Lower leg skin (tissue), 3 donors: ENCODE results near the gene KRTAP6-3.

Experiments used
- POLR2A ChIP-seq, 2 donors: fragments of 450-650 bp; IDR thresholded peaks; one replicate each; pipeline ENCODE4 v1.6.1; 2016 to 2017; ENCODE audit warnings: antibody characterized with exemption in 2 of 2, mild to moderate bottlenecking in 1 of 2, moderate library complexity in 1 of 2
- TF ChIP-seq, protein P1 (sequence below), 3 donors: fragments of 450-650 bp; IDR thresholded peaks; one replicate each; pipeline ENCODE4 v1.5.1; 2016; ENCODE audit warnings: antibody characterized with exemption in 3 of 3, mild to moderate bottlenecking in 3 of 3, moderate library complexity in 2 of 3

DNA sequence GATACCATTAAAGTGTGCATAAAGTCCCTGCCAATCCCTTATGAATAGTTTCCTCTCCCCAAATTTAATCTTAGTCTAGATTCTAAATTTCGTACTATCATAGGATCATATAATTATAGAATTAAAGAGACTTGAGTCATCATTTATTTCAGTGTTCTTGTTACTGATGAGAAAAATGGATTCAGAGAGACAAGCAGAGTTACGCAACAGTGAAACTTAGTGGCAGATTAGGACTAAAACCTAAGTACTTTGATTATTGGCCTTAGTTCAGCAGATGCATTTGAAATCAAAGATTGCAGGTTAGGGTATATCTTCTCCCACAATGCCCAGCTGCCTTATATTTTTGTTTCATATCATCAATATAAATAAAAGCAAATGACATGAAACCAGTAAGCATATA, 30.3 kb upstream of the KRTAP6-3 start:
- TF ChIP-seq, protein P1, sequence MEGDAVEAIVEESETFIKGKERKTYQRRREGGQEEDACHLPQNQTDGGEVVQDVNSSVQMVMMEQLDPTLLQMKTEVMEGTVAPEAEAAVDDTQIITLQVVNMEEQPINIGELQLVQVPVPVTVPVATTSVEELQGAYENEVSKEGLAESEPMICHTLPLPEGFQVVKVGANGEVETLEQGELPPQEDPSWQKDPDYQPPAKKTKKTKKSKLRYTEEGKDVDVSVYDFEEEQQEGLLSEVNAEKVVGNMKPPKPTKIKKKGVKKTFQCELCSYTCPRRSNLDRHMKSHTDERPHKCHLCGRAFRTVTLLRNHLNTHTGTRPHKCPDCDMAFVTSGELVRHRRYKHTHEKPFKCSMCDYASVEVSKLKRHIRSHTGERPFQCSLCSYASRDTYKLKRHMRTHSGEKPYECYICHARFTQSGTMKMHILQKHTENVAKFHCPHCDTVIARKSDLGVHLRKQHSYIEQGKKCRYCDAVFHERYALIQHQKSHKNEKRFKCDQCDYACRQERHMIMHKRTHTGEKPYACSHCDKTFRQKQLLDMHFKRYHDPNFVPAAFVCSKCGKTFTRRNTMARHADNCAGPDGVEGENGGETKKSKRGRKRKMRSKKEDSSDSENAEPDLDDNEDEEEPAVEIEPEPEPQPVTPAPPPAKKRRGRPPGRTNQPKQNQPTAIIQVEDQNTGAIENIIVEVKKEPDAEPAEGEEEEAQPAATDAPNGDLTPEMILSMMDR (IDR thresholded peaks at IDR 0.05), result no peak
- no peak for TF ChIP-seq POLR2A (IDR thresholded peaks at IDR 0.05)
